ENCODE results near the gene TYMP. TPM values are rescaled to one million over a fixed set of nuclear protein-coding genes. Genes with fewer than 3 reads are reported as not detected.

Gene TYMP
- total and polyA plus RNA-seq, 2 of the 8 experiments (the other 6 are each of a cell fraction or from before 2014, with no cell fraction given) = 0.43 to 0.48 TPM

- H3K4me3 ChIP-seq (ENCODE audit: extremely low read depth in 1 of 4, insufficient read depth in 2 of 4, low read depth in 3 of 4, low read length in 4 of 4) = no peak overlapping the region
- H3K27ac ChIP-seq (ENCODE audit: low read depth, low read length) = no peak overlapping the region
- FAIRE-seq (no peak), DNase-seq (ENCODE audit: low read depth in 1 of 2, low spot score in 2 of 2) (no peak)
- H2AFZ ChIP-seq (ENCODE audit: low read length) = no peak overlapping the region
- no peak overlapping the region for H2BK12ac ChIP-seq (ENCODE audit: low read depth, low read length)
- H2BK20ac ChIP-seq (ENCODE audit: low read length) = no peak overlapping the region
- no peaks in the 10 kb centered on the region for H3K4me1 ChIP-seq (replicated peaks in 1 of 4; ENCODE audit: control insufficient read depth in 3 of 4, insufficient read depth in 4 of 4, low read length in 3 of 4)
- no peak for TF ChIP-seq TCF12 (IDR thresholded peaks at IDR 0.05; ENCODE audit: low read depth, low read length)
- no peak for TF ChIP-seq RNF2 (IDR thresholded peaks at IDR 0.05; ENCODE audit: borderline replicate concordance, low read depth, low read length, missing control alignments, poor library complexity, severe bottlenecking)
- no peak overlapping the region for H4K8ac ChIP-seq (ENCODE audit: extremely low read depth, insufficient read depth, low read length)
- no peaks in the 10 kb centered on the region for H3K23me2 ChIP-seq (ENCODE audit: low read depth, low read length)
- WGBS, 2 experiments (ENCODE audit: extremely low coverage in 1 of 2, insufficient coverage in 1 of 2, insufficient read length in 1 of 2, insufficient replicate concordance in 2 of 2, low coverage in 1 of 2, low lambda C conversion rate in 2 of 2, missing lambda C conversion rate in 1 of 2) = 90% methylated on average over 8 of the region's 8 CpGs; no CpG with 5 or more reads in 1 of the 2 experiments
- H2BK5ac ChIP-seq (ENCODE audit: low read depth, low read length) = no peak overlapping the region
- no peaks in the 10 kb centered on the region for H3K9me3 ChIP-seq (ENCODE audit: insufficient read depth in 2 of 2, low read depth in 1 of 2, low read length in 1 of 2)
- H3K4me2 ChIP-seq (ENCODE audit: insufficient read depth in 1 of 2, low read depth in 2 of 2, low read length in 2 of 2) = no peak overlapping the region
- H4K20me1 ChIP-seq (replicated peaks in 1 of 2; ENCODE audit: control insufficient read depth in 1 of 2, insufficient read depth in 2 of 2, low read length in 2 of 2) = peaks cover 6 to 16% of the 10 kb centered on the region in 2 experiments
- H3K56ac ChIP-seq (replicated peaks; ENCODE audit: insufficient read length, low read depth, low read length) = no peak overlapping the region
- CTCF ChIA-PET (ENCODE audit: partially characterized antibody) = interaction anchor here (0.9 kb wide), 1 partner anchor 47 kb away, joined by 3 read pairs; no protein-coding TSS in a partner anchor
- no peak overlapping the region for H2BK15ac ChIP-seq (ENCODE audit: low read length)
- no peak overlapping the region for H3K4ac ChIP-seq (replicated peaks; ENCODE audit: insufficient read length, low read depth, low read length)
- no peak overlapping the region for H2AK5ac ChIP-seq (ENCODE audit: low read depth, low read length)
- no peaks in the 10 kb centered on the region for H3K27me3 ChIP-seq (replicated peaks in 1 of 4; ENCODE audit: control insufficient read depth in 3 of 4, extremely low read depth in 1 of 4, insufficient read depth in 3 of 4, low read length in 3 of 4)
- H2BK120ac ChIP-seq (replicated peaks; ENCODE audit: low read depth, low read length) = no peak overlapping the region
- H3K36me3 ChIP-seq (ENCODE audit: control insufficient read depth in 2 of 4, insufficient read depth in 4 of 4, low read length in 3 of 4) = peaks cover 4 to 25% (median 19%) of the 10 kb centered on the region in 4 experiments; a peak in 7 of 8 replicates
- no peak overlapping the region for H3K23ac ChIP-seq (ENCODE audit: insufficient read length)
- H4K5ac ChIP-seq (ENCODE audit: insufficient read length, low read depth, low read length) = no peak overlapping the region
- H3K79me2 ChIP-seq (ENCODE audit: control insufficient read depth in 1 of 2, insufficient read depth in 2 of 2, low read length in 2 of 2) = peaks cover 8 to 14% of the 10 kb centered on the region in 2 experiments; a peak in 2 of 4 replicates
- peaks cover 8% of the 10 kb centered on the region; the same call in 1 of the 2 replicates for H3K79me1 ChIP-seq (ENCODE audit: low read depth, low read length)
- POLR2A ChIA-PET (ENCODE audit: partially characterized antibody) = interaction anchor here (0.8 to 1.3 kb wide), 3 partner anchors 9 to 12 kb away, joined by 3 to 8 read pairs (median 3); partner anchors contain the start of genes LMF2 and NCAPH2
- H3K9ac ChIP-seq (replicated peaks in 1 of 4; ENCODE audit: extremely low read depth in 1 of 4, low read depth in 3 of 4, low read length in 3 of 4) = no peak overlapping the region
- H3K14ac ChIP-seq (ENCODE audit: insufficient read length) = no peak overlapping the region
- H4K91ac ChIP-seq (replicated peaks; ENCODE audit: insufficient read length, low read length) = no peak overlapping the region
- H3K18ac ChIP-seq (ENCODE audit: extremely low read depth, low read length) = no peak overlapping the region
Observed at GRCh38 chr22:50519151-50519550, 10.7 kb downstream of the TYMP start.
